ENCODE measurements around the gene SPIN4.
"Not testable (repeated sequence)": the region's sequence is repeated elsewhere in the genome, so short reads cannot be mapped to it uniquely, and the experiment has no call there.

Gene SPIN4

DNA sequence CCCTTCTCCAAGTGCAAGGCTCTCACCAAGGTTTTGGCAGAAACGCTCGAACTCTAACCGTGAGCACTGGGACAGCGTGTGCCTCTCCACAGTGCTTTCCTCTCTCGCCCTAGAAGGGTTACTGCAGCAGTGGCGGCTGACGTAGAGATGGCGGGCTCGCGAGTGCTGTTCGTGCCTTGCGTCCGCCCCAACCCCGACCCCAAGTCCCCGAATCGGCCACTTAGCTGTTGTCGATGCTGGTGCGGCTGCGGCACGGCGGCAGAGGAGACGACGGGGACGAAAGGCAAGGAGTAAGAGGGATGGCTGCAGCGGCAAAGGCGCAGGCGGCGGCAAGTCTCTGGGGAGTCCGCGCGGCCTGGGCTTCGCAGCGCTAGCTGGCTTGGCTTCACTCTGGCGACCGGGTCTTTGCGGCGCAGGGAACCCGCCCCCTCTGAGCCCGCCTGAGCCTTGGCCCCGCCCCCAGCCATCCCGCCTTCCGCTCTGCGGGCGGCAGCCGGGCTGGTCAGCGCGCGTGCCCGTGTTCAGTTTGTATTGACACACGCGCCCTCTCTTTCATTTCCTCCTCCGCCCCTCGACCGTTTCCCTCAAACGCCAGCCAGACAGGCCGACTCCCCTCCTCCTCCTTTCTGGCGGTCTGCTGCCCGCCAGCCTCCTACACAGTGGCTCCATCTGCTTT is at the start of gene SPIN4:
Gene SPIN4, minus strand, starts transcription at position 392 of the 676 bp plus-strand sequence. CDS start 513 bp downstream, outside the sequence.
- peak within 1 kb of the TSS; percentile 65 for H3K4me3 ChIP-seq (replicated peaks; ENCODE audit: low read depth, low read length)
- peak; percentile 87 for DNase-seq (ENCODE audit: low read depth)
- TF ChIP-seq, protein P1, sequence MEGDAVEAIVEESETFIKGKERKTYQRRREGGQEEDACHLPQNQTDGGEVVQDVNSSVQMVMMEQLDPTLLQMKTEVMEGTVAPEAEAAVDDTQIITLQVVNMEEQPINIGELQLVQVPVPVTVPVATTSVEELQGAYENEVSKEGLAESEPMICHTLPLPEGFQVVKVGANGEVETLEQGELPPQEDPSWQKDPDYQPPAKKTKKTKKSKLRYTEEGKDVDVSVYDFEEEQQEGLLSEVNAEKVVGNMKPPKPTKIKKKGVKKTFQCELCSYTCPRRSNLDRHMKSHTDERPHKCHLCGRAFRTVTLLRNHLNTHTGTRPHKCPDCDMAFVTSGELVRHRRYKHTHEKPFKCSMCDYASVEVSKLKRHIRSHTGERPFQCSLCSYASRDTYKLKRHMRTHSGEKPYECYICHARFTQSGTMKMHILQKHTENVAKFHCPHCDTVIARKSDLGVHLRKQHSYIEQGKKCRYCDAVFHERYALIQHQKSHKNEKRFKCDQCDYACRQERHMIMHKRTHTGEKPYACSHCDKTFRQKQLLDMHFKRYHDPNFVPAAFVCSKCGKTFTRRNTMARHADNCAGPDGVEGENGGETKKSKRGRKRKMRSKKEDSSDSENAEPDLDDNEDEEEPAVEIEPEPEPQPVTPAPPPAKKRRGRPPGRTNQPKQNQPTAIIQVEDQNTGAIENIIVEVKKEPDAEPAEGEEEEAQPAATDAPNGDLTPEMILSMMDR (IDR thresholded peaks at IDR 0.05; ENCODE audit: low read length, missing control alignments) = no peak

DNA sequence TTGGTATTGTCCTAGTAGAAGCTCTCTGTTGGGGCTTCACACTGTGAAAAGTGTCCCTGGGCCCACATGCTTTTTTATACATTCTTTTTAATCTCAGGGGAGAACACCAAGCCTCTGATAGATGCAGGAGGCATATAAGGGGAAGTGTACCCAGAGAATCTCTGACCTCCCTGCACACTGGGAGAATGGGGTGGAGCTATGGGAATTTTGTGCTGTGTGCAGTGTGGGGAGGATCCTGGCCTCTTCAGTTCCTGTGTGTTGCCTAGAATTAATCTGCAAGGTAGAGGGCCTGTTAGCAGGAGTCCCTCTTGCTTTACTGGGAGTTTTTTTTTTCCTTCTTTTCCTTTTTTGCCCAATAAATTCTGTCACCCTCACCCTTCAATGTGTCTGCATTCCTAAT is 49.2 kb upstream of the SPIN4 start:
- DNase-seq (ENCODE audit: low read depth) = no peak
- no peak overlapping the region for H3K4me3 ChIP-seq (replicated peaks; ENCODE audit: low read depth, low read length)
- TF ChIP-seq, protein P1 (IDR thresholded peaks at IDR 0.05; ENCODE audit: low read length, missing control alignments) = no peak

DNA sequence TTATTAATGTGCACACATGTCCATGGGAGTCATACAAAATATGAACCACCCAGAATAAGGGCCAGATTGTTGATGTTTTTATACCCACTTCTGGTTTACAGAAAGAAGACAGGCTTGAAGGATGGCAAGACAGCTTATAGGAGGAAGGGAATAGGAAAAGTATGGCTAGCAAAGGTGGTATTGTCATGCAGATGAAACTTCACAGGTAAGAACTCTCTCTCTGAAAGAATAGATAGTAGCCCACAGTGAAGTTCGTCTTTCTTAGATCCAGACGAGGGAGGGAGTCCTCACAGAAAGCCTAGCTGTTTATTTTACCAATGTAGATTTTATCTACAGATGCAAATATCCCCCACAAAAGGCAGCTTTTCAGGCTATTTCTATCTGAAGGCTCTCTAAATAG is 43.7 kb upstream of the SPIN4 start:
- no peak for DNase-seq (ENCODE audit: low read depth)
- no peak overlapping the region for H3K4me3 ChIP-seq (replicated peaks; ENCODE audit: low read depth, low read length)
- TF ChIP-seq, protein P1 (IDR thresholded peaks at IDR 0.05; ENCODE audit: low read length, missing control alignments) = no peak

DNA sequence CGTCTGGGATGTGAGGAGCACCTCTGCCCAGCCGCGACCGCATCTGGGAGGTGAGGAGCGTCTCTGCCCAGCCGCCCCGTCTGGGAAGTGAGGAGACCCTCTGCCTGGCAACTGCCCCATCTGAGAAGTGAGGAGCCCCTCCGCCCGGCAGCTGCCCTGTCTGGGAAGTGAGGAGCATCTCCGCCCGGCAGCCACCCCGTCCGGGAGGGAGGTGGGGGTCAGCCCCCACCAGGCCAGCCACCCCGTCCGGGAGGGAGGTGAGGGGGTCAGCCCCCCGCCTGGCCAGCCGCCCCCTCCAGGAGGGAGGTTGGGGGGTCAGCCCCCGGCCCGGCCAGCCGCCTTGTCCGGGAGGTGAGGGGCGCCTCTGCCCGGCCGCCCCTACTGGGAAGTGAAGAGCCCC is 42.0 kb upstream of the SPIN4 start:
- not testable (repeated sequence) for H3K4me3 ChIP-seq (replicated peaks; ENCODE audit: low read depth, low read length); DNase-seq (ENCODE audit: low read depth)

DNA sequence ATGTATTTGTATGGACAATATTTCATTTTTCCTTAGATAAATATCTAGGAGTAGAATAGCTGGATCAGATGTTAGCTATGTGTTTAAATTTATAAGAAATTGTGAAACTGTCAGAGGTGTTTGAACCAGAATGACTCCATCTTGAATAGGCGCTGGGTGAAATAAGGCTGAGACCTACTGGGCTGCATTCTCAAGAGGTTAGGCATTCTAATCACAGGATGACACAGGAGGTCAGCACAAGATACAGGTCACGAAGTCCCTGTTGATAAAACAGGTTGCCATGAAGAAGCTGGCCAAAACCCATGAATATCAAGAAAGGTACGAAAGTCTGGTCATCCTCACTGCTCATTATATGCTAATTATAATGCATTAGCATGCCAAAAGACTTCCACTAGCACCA is 36.3 kb upstream of the SPIN4 start:
- TF ChIP-seq, protein P1 (IDR thresholded peaks at IDR 0.05; ENCODE audit: low read length, missing control alignments) = no peak
- H3K4me3 ChIP-seq (replicated peaks; ENCODE audit: low read depth, low read length) = no peak overlapping the region
- no peak for DNase-seq (ENCODE audit: low read depth)

DNA sequence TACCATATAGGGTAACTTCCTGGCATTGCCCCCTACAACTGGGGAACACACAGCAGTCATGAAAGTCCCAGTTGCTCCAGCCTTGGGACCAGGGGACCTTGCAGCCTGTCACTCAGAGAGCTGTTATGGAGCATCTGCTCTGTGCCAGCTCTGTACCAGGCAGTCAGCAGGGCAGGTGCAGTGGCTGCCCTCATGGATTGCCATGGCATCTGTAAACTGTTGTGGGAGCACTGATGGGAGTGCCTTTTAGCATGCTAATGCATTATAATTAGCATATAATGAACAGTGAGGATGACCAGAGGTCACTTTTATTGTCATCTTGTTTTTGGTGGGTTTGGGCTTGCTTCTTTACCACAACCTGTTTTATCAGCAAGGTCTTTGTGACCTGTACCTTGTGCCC is 33.1 kb upstream of the SPIN4 start:
- DNase-seq (ENCODE audit: low read depth); H3K4me3 ChIP-seq (replicated peaks; ENCODE audit: low read depth, low read length): not testable (repeated sequence)

DNA sequence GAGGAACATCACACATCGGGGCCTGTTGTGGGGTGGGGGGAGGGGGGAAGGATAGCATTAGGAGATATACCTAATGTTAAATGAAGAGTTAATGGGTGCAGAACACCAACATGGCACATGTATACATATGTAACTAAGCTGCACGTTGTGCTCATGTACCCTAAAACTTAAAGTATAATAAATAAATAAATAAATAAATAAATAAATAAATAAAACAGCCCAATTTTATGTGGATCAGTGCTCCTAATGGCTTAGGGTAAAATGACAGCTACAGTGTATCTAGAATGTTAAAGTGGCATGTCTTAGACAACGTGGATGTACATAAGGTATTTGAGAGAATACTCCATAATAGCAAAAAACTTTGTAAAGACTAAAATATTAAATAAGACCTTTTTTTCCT is 21.9 kb upstream of the SPIN4 start:
- H3K4me3 ChIP-seq (replicated peaks; ENCODE audit: low read depth, low read length); DNase-seq (ENCODE audit: low read depth): not testable (repeated sequence)

DNA sequence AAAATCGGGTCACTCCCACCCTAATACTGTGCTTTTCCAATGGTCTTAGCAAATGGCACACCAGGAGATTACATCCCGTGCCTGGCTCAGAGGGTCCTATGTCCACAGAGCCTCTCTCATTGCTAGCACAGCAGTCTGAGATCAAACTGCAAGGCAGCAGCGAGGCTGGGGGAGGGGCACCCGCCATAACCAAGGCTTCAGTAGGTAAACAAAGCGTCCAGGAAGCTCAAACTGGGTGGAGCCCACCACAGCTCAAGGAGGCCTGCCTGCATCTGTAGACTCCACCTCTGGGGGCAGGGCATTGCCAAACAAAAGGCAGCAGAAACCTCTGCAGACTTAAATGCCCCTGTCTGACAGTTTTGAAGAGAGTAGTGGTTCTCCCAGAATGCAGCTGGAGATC is 16.6 kb upstream of the SPIN4 start:
- not testable (repeated sequence) for H3K4me3 ChIP-seq (replicated peaks; ENCODE audit: low read depth, low read length); DNase-seq (ENCODE audit: low read depth)

DNA sequence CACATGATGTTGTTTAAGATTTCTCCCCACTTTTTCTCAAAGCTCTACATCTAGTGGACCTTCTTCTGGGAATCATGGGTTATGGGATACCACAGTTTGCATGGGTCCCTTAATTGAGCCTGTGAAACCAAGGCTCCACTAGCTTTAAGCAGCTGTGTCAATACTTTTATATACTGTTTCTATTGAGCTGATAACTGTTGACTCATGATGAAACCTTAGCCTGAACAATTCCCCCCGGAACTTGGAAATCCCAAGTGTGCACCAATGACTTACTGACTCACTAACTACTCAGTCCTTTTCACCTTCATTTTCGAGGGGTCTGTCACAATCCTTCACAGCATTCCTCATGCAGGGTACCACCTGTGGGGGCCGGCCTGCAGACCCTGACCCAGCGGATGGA is 12.7 kb upstream of the SPIN4 start:
- H3K4me3 ChIP-seq (replicated peaks; ENCODE audit: low read depth, low read length) = no peak overlapping the region
- TF ChIP-seq, protein P1 (IDR thresholded peaks at IDR 0.05; ENCODE audit: low read length, missing control alignments) = no peak
- no peak for DNase-seq (ENCODE audit: low read depth)
